Measurements from ENCODE around the gene KIT.

Gene KIT

GRCh38 chr4:54695788-54696187 is 38.0 kb downstream of the KIT start:
- no peak for DNase-seq (ENCODE audit: extremely low read depth in 1 of 2, low read depth in 1 of 2)

- DNase-seq (ENCODE audit: extremely low read depth in 1 of 2, low read depth in 1 of 2) = no peak
Measured at GRCh38 chr4:54696649-54697048, 38.9 kb downstream of the KIT start.

- no peak for DNase-seq (ENCODE audit: extremely low read depth in 1 of 2, low read depth in 1 of 2)
Measured at GRCh38 chr4:54700986-54701385, 43.2 kb downstream of the KIT start.

- DNase-seq (ENCODE audit: extremely low read depth in 1 of 2, low read depth in 1 of 2) = no peak
Measured at GRCh38 chr4:54703182-54703581, 45.4 kb downstream of the KIT start.

GRCh38 chr4:54707406-54707805 is 49.6 kb downstream of the KIT start:
- no peak for DNase-seq (ENCODE audit: extremely low read depth in 1 of 2, low read depth in 1 of 2)

- DNase-seq (ENCODE audit: extremely low read depth in 1 of 2, low read depth in 1 of 2) = no peak
Measured at GRCh38 chr4:54708339-54709279, 50.9 kb downstream of the KIT start.

- DNase-seq (ENCODE audit: extremely low read depth in 1 of 2, low read depth in 1 of 2) = no peak
Measured at GRCh38 chr4:54709400-54709799, 51.6 kb downstream of the KIT start.

GRCh38 chr4:54712206-54712605 is 54.4 kb downstream of the KIT start:
- no peak for DNase-seq (ENCODE audit: extremely low read depth in 1 of 2, low read depth in 1 of 2)

GRCh38 chr4:54714631-54715030 is 56.9 kb downstream of the KIT start:
- no peak for DNase-seq (ENCODE audit: extremely low read depth in 1 of 2, low read depth in 1 of 2)

GRCh38 chr4:54716478-54717065 is 58.8 kb downstream of the KIT start:
- DNase-seq (ENCODE audit: extremely low read depth in 1 of 2, low read depth in 1 of 2) = no peak

- no peak for DNase-seq (ENCODE audit: extremely low read depth in 1 of 2, low read depth in 1 of 2)
Measured at GRCh38 chr4:54717694-54718093, 59.9 kb downstream of the KIT start.

GRCh38 chr4:54719378-54719777 is 61.6 kb downstream of the KIT start:
- no peak for DNase-seq (ENCODE audit: extremely low read depth in 1 of 2, low read depth in 1 of 2)

GRCh38 chr4:54723220-54723619 is 65.5 kb downstream of the KIT start:
- DNase-seq (ENCODE audit: extremely low read depth in 1 of 2, low read depth in 1 of 2) = no peak

GRCh38 chr4:54723820-54724219 is 66.1 kb downstream of the KIT start:
- DNase-seq (ENCODE audit: extremely low read depth in 1 of 2, low read depth in 1 of 2) = no peak

GRCh38 chr4:54726907-54727306 is 69.2 kb downstream of the KIT start:
- DNase-seq (ENCODE audit: extremely low read depth in 1 of 2, low read depth in 1 of 2) = no peak

- no peak for DNase-seq (ENCODE audit: extremely low read depth in 1 of 2, low read depth in 1 of 2)
Measured at GRCh38 chr4:54727346-54727745, 69.6 kb downstream of the KIT start.

GRCh38 chr4:54728368-54728767 is 70.6 kb downstream of the KIT start:
- no peak for DNase-seq (ENCODE audit: extremely low read depth in 1 of 2, low read depth in 1 of 2)

- DNase-seq (ENCODE audit: extremely low read depth in 1 of 2, low read depth in 1 of 2) = no peak
Measured at GRCh38 chr4:54729256-54729655, 71.5 kb downstream of the KIT start.

- DNase-seq (ENCODE audit: extremely low read depth in 1 of 2, low read depth in 1 of 2) = no peak
Measured at GRCh38 chr4:54730581-54730980, 72.8 kb downstream of the KIT start.

- DNase-seq (ENCODE audit: extremely low read depth in 1 of 2, low read depth in 1 of 2) = no peak
Measured at GRCh38 chr4:54731552-54731951, 73.8 kb downstream of the KIT start.

GRCh38 chr4:54731976-54732375 is 74.2 kb downstream of the KIT start:
- no peak for DNase-seq (ENCODE audit: extremely low read depth in 1 of 2, low read depth in 1 of 2)

- no peak for DNase-seq (ENCODE audit: extremely low read depth in 1 of 2, low read depth in 1 of 2)
Measured at GRCh38 chr4:54737421-54737820, 79.7 kb downstream of the KIT start.

All from stimulated activated CD8-positive, alpha-beta memory T cell treated with anti-CD3 and anti-CD28 coated beads, Interleukin-7, amount 100 ng/mL, for 48 hours (primary cell).